ENCODE data around the gene TOMT. TPM values are rescaled to one million over a fixed set of nuclear protein-coding genes. Genes with fewer than 3 reads are reported as not detected.
A peak's percentile ranks its signal among the peaks of the same experiment; 100 is the strongest.

Gene TOMT
- total and polyA plus RNA-seq, 2 experiments from 2014 or later = not detected

DNA sequence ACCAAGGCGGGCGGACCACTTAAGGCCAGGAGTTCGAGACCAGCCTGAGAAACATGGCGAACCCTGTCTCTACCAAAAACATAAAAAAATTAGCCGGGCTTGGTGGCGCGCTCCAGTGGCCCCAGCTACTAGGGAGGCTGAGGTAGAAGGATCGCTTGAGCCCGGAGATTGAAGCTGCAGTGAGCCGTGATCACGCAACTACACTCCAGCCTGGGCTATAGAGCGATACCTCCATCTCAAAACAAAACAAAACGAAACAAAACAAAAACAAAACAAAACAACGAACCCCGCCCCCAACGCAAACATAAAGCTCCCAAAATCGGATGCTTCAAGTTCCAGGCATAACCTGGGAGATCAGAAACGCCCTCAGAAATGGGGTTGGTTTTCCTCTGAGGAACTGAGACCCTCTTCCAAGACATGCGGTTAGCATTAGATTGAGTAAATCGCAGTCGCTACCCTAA lies 24.5 kb upstream of the TOMT start:
- H3K27me3 ChIP-seq = no peaks in the 10 kb centered on the region
- DNase-seq (ENCODE audit: low read depth in 1 of 2, low spot score in 1 of 2) = no peak
- H3K9me3 ChIP-seq (ENCODE audit: low read depth) = no peaks in the 10 kb centered on the region
- H3K4me1 ChIP-seq (ENCODE audit: low read depth) = no peaks in the 10 kb centered on the region
- peak overlapping the region; percentile 42 for H3K4me3 ChIP-seq
- no peak for TF ChIP-seq CTCF (IDR thresholded peaks at IDR 0.05; ENCODE audit: low read depth, low read length)
- H3K27ac ChIP-seq = peak overlapping the region; percentile 42
- H3K36me3 ChIP-seq = no peaks in the 10 kb centered on the region

- Histone ChIP-seq H3K27ac (no peak overlapping the region), H3K36me3 (no peaks in the 10 kb centered on the region), H3K4me3 (no peak overlapping the region), H3K4me1 (ENCODE audit: low read depth) (no peaks in the 10 kb centered on the region), H3K9me3 (ENCODE audit: low read depth) (no peaks in the 10 kb centered on the region), H3K27me3 (no peaks in the 10 kb centered on the region)
- DNase-seq (ENCODE audit: low read depth in 1 of 2, low spot score in 1 of 2) = no peak
- TF ChIP-seq CTCF (IDR thresholded peaks at IDR 0.05; ENCODE audit: low read depth, low read length) = no peak
These were observed 23.8 kb upstream of the TOMT start for GRCh38 chr11:72081821-72082453.

DNA sequence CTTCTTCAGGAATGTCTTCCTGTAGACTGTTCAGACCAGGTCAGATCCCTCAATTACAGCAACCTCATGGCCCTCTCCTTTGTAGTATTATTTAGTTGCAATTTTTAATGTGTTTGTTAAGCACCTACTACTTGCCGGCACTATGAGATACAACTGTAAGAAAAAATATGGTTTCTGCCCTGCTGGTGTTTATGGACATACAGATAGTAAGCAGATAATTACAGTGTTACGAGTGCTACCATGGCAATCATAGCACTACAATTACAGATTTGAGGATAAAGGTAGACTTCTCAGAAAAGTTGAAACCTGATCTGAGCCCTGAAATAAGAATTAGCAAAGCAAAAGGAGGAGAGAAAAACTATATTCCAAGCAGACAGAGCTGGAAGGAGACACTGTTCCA lies 22.3 kb upstream of the TOMT start:
- no peak for TF ChIP-seq CTCF (IDR thresholded peaks at IDR 0.05; ENCODE audit: low read depth, low read length)
- no peaks in the 10 kb centered on the region for H3K27me3 ChIP-seq
- H3K4me1 ChIP-seq (ENCODE audit: low read depth) = no peaks in the 10 kb centered on the region
- no peak overlapping the region for H3K4me3 ChIP-seq
- H3K36me3 ChIP-seq = no peaks in the 10 kb centered on the region
- DNase-seq (ENCODE audit: low read depth in 1 of 2, low spot score in 1 of 2) = no peak
- H3K9me3 ChIP-seq (ENCODE audit: low read depth) = no peaks in the 10 kb centered on the region
- no peak overlapping the region for H3K27ac ChIP-seq

GRCh38 chr11:72084076-72084475 lies 21.6 kb upstream of the TOMT start:
- Histone ChIP-seq H3K27me3 (no peaks in the 10 kb centered on the region), H3K27ac (no peak overlapping the region), H3K9me3 (ENCODE audit: low read depth) (no peaks in the 10 kb centered on the region), H3K4me1 (ENCODE audit: low read depth) (no peaks in the 10 kb centered on the region), H3K36me3 (no peaks in the 10 kb centered on the region), H3K4me3 (no peak overlapping the region)
- no peak for TF ChIP-seq CTCF (IDR thresholded peaks at IDR 0.05; ENCODE audit: low read depth, low read length)
- DNase-seq (ENCODE audit: low read depth in 1 of 2, low spot score in 1 of 2) = no peak

DNA sequence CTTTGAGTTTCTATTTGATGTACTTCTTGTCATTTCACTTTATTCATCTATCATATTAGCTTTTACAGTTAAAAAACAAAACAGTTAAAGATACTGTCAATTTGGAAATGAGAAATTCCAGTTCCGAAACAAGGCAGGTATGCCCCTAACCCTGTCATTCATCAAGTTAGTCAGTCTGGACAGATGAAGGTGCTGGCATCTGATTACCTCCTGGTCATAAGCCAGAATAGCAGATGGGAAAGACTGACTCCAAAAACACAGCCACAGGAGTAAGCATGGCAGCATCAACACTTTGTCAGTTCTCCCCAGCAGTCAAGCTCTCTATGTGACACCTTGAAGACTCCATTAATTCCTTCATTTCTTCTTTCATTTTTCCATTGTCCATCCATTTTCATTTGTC lies 20.8 kb upstream of the TOMT start:
- H3K4me3 ChIP-seq = no peak overlapping the region
- DNase-seq (ENCODE audit: low read depth in 1 of 2, low spot score in 1 of 2) = no peak
- H3K36me3 ChIP-seq = no peaks in the 10 kb centered on the region
- H3K9me3 ChIP-seq (ENCODE audit: low read depth) = no peaks in the 10 kb centered on the region
- no peak overlapping the region for H3K27ac ChIP-seq
- H3K27me3 ChIP-seq = no peaks in the 10 kb centered on the region
- TF ChIP-seq CTCF (IDR thresholded peaks at IDR 0.05; ENCODE audit: low read depth, low read length) = no peak
- H3K4me1 ChIP-seq (ENCODE audit: low read depth) = no peaks in the 10 kb centered on the region

Data from cardiac muscle cell (in vitro differentiated cells and primary cell).